Measurements from ENCODE around the gene LAMA4.

Gene LAMA4

GRCh38 chr6:112218563-112218962, 35.8 kb downstream of the LAMA4 start:
- TF ChIP-seq ZFX (IDR thresholded peaks at IDR 0.05), result no peak
- TF ChIP-seq, protein P1, sequence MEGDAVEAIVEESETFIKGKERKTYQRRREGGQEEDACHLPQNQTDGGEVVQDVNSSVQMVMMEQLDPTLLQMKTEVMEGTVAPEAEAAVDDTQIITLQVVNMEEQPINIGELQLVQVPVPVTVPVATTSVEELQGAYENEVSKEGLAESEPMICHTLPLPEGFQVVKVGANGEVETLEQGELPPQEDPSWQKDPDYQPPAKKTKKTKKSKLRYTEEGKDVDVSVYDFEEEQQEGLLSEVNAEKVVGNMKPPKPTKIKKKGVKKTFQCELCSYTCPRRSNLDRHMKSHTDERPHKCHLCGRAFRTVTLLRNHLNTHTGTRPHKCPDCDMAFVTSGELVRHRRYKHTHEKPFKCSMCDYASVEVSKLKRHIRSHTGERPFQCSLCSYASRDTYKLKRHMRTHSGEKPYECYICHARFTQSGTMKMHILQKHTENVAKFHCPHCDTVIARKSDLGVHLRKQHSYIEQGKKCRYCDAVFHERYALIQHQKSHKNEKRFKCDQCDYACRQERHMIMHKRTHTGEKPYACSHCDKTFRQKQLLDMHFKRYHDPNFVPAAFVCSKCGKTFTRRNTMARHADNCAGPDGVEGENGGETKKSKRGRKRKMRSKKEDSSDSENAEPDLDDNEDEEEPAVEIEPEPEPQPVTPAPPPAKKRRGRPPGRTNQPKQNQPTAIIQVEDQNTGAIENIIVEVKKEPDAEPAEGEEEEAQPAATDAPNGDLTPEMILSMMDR (conservative IDR thresholded peaks at IDR 0.05), result no peak
- no peak overlapping the region for H3K27ac ChIP-seq

- TF ChIP-seq, protein P1 (conservative IDR thresholded peaks at IDR 0.05), result no peak
- no peak for TF ChIP-seq ZFX (IDR thresholded peaks at IDR 0.05)
- H3K27ac ChIP-seq, result no peak overlapping the region
Measured at GRCh38 chr6:112216662-112217551, 37.5 kb downstream of the LAMA4 start.

- no peak overlapping the region for H3K27ac ChIP-seq
- TF ChIP-seq ZFX (IDR thresholded peaks at IDR 0.05), result no peak
- TF ChIP-seq, protein P1 (conservative IDR thresholded peaks at IDR 0.05), result no peak
Measured at GRCh38 chr6:112215488-112216284, 38.7 kb downstream of the LAMA4 start.

GRCh38 chr6:112214739-112215269, 39.6 kb downstream of the LAMA4 start:
- TF ChIP-seq ZFX (IDR thresholded peaks at IDR 0.05), result no peak
- TF ChIP-seq, protein P1 (conservative IDR thresholded peaks at IDR 0.05), result no peak
- no peak overlapping the region for H3K27ac ChIP-seq

- no peak for TF ChIP-seq ZFX (IDR thresholded peaks at IDR 0.05)
- TF ChIP-seq, protein P1 (conservative IDR thresholded peaks at IDR 0.05), result no peak
- H3K27ac ChIP-seq, result no peak overlapping the region
Measured at GRCh38 chr6:112210852-112211251, 43.5 kb downstream of the LAMA4 start.

DNA sequence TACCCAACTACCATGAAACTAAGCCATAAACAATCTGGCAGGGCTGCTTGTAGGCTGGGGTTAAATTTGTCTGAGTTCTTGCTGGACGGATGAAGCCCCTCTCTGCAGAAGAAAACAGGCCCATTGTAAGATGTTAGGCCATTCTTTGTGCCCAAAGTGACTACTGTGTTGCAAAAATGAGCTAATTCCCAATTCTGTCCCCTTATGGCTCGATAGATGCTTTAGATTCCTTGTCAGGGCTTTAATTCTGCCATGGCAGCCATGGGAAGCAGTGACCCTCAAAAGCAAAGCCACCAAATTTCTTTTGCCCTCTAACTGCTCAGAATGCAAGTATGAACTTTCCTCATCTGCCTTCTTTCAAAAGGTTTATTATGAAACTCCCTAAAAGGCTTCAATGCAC, 45.2 kb downstream of the LAMA4 start:
- TF ChIP-seq, protein P1 (conservative IDR thresholded peaks at IDR 0.05), result no peak
- no peak for TF ChIP-seq ZFX (IDR thresholded peaks at IDR 0.05)
- H3K27ac ChIP-seq, result no peak overlapping the region

DNA sequence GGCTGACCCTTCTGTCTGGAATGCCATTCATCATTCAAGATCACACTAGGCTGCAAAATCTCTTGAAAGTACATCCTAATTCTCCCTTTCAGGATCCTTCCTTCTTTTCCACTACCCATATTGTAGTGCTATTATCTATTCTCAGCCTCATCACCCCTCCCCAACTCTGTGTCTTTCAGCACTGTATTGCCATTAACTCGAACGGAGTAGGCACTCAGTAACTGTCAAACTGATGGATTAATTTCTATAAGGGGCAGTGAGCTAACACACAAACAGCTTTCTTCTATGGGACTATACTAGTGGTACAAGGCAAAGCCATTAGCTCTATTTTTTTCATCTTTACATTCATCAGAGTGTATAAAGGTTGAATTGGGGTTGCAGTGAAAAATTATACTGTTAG, 46.6 kb downstream of the LAMA4 start:
- no peak overlapping the region for H3K27ac ChIP-seq
- TF ChIP-seq ZFX (IDR thresholded peaks at IDR 0.05), result no peak
- TF ChIP-seq, protein P1 (conservative IDR thresholded peaks at IDR 0.05), result no peak

Data from C4-2B (cell line).